Measurements from ENCODE around the gene CNTNAP4. TPM values are rescaled to one million over a fixed set of nuclear protein-coding genes. Genes with fewer than 3 reads are reported as not detected.

Gene CNTNAP4
- polyA plus RNA-seq, 1 donor from 2014 or later: 75.8 TPM

GRCh38 chr16:76466871-76467270 is 189.7 kb downstream of the CNTNAP4 start:
- Histone ChIP-seq H3K79me2 (replicated peaks; ENCODE audit: insufficient read depth, low read length) (no peaks in the 10 kb centered on the region), H3K27me3 (ENCODE audit: insufficient read depth, low read depth, low read length) (no peaks in the 10 kb centered on the region), H3K36me3 (ENCODE audit: insufficient read depth, low read length) (no peaks in the 10 kb centered on the region), H3F3A (ENCODE audit: insufficient read depth, low read length, poor library complexity, severe bottlenecking) (peaks cover 7% of the 10 kb centered on the region), H3K9me2 (ENCODE audit: insufficient read depth, low read length) (no peaks in the 10 kb centered on the region), H2AFZ (ENCODE audit: low read depth, low read length) (no peak overlapping the region), H3K9ac (ENCODE audit: low read length) (no peak overlapping the region), H3K9me3 (ENCODE audit: low read length) (no peaks in the 10 kb centered on the region), H3K4me3 (ENCODE audit: low read length) (no peak overlapping the region), H3K27ac (ENCODE audit: low read length) (peak overlapping the region; percentile 80), H3K4me2 (ENCODE audit: low read length) (no peak overlapping the region), H4K20me1 (ENCODE audit: insufficient read depth) (no peaks in the 10 kb centered on the region)
- no peak for TF ChIP-seq REST (IDR thresholded peaks at IDR 0.05; ENCODE audit: borderline replicate concordance)
- no peak for TF ChIP-seq POLR2AphosphoS5 (IDR thresholded peaks at IDR 0.05)
- no peak for TF ChIP-seq TAF1 (IDR thresholded peaks at IDR 0.05; ENCODE audit: low read depth)
- TF ChIP-seq RAD21 (conservative IDR thresholded peaks at IDR 0.05): no peak
- TF ChIP-seq EZH2 (IDR thresholded peaks at IDR 0.05; ENCODE audit: borderline replicate concordance, insufficient read depth, low read length, poor library complexity, severe bottlenecking): no peak
- TF ChIP-seq SMC3 (conservative IDR thresholded peaks at IDR 0.05; ENCODE audit: poor library complexity): no peak
- TF ChIP-seq EP300 (conservative IDR thresholded peaks at IDR 0.05; ENCODE audit: poor library complexity, severe bottlenecking): no peak
- no peak for TF ChIP-seq MXI1 (conservative IDR thresholded peaks at IDR 0.05; ENCODE audit: poor library complexity, severe bottlenecking)
- no peak for TF ChIP-seq CTCF (IDR thresholded peaks at IDR 0.05; ENCODE audit: poor library complexity, severe bottlenecking)

- Histone ChIP-seq H3K27ac (ENCODE audit: low read length) (no peak overlapping the region), H3K4me3 (ENCODE audit: low read length) (no peak overlapping the region), H3K4me2 (ENCODE audit: low read length) (no peak overlapping the region), H3K36me3 (ENCODE audit: insufficient read depth, low read length) (no peaks in the 10 kb centered on the region), H3K79me2 (replicated peaks; ENCODE audit: insufficient read depth, low read length) (no peaks in the 10 kb centered on the region), H3K9me3 (ENCODE audit: low read length) (no peaks in the 10 kb centered on the region), H2AFZ (ENCODE audit: low read depth, low read length) (no peak overlapping the region), H3K9me2 (ENCODE audit: insufficient read depth, low read length) (no peaks in the 10 kb centered on the region), H3K9ac (ENCODE audit: low read length) (no peak overlapping the region), H3F3A (ENCODE audit: insufficient read depth, low read length, poor library complexity, severe bottlenecking) (no peaks in the 10 kb centered on the region), H3K27me3 (ENCODE audit: insufficient read depth, low read depth, low read length) (no peaks in the 10 kb centered on the region), H4K20me1 (ENCODE audit: insufficient read depth) (no peaks in the 10 kb centered on the region)
- TF ChIP-seq SMC3 (conservative IDR thresholded peaks at IDR 0.05; ENCODE audit: poor library complexity): no peak
- no peak for TF ChIP-seq REST (IDR thresholded peaks at IDR 0.05; ENCODE audit: borderline replicate concordance)
- TF ChIP-seq MXI1 (conservative IDR thresholded peaks at IDR 0.05; ENCODE audit: poor library complexity, severe bottlenecking): no peak
- TF ChIP-seq EP300 (conservative IDR thresholded peaks at IDR 0.05; ENCODE audit: poor library complexity, severe bottlenecking): no peak
- no peak for TF ChIP-seq EZH2 (IDR thresholded peaks at IDR 0.05; ENCODE audit: borderline replicate concordance, insufficient read depth, low read length, poor library complexity, severe bottlenecking)
- TF ChIP-seq RAD21 (conservative IDR thresholded peaks at IDR 0.05): no peak
- TF ChIP-seq POLR2AphosphoS5 (IDR thresholded peaks at IDR 0.05): no peak
- TF ChIP-seq CTCF (IDR thresholded peaks at IDR 0.05; ENCODE audit: poor library complexity, severe bottlenecking): no peak
- no peak for TF ChIP-seq TAF1 (IDR thresholded peaks at IDR 0.05; ENCODE audit: low read depth)
Observed at GRCh38 chr16:76474048-76474447, 196.8 kb downstream of the CNTNAP4 start.

Data from neural cell (in vitro differentiated cells).